Breast epithelium (tissue), 4 donors: ENCODE measurements around the gene CHST5. TPM values are rescaled to one million over a fixed set of nuclear protein-coding genes. Genes with fewer than 3 reads are reported as not detected.

ENCODE experiments used
- DNase-seq, 2 donors: peaks; one replicate each; pipeline ENCODE4 v3.0.0-alpha.2; 2019; ENCODE audit warnings: low spot score in 2 of 2
- H3K27ac ChIP-seq, 2 donors: fragments of 200-600 bp; sonication (generic) in 1 of 2; one replicate each; pipeline ENCODE4 v1.5.1; 2016 to 2019; ENCODE audit warnings: mild to moderate bottlenecking in 1 of 2
- H3K27me3 ChIP-seq, 2 donors: fragments of 200-600 bp; sonication (generic) in 1 of 2; one replicate each; pipeline versions ENCODE4 v1.5.1 to v1.6.0; 2017 to 2019; ENCODE audit warnings: control low read depth in 1 of 2, mild to moderate bottlenecking in 1 of 2
- H3K36me3 ChIP-seq: fragments of 200-600 bp; one replicate; pipeline ENCODE4 v1.5.1; 2019
- H3K4me1 ChIP-seq, 2 donors: fragments of 200-600 bp; sonication (generic); one replicate each; pipeline ENCODE4 v1.5.1; 2016 to 2019; ENCODE audit warnings: control low read depth in 1 of 2
- H3K4me3 ChIP-seq, 3 donors: fragments of 200-600 bp; sonication (generic); 1 replicate in 2 of 3; 2 replicates in 1 of 3; pipeline ENCODE4 v1.5.1; 2016 to 2019; ENCODE audit warnings: mild to moderate bottlenecking in 3 of 3, moderate library complexity in 2 of 3
- H3K9me3 ChIP-seq, 2 donors: fragments of 200-600 bp; sonication (generic) in 1 of 2; one replicate each; pipeline ENCODE4 v1.5.1; 2016 to 2019; ENCODE audit warnings: control low read depth in 1 of 2
- CTCF ChIP-seq, 3 donors: fragments of 450-650 bp; IDR thresholded peaks; one replicate each; pipeline ENCODE4 v1.5.1; 2016 to 2017; ENCODE audit warnings: antibody characterized with exemption in 3 of 3, mild to moderate bottlenecking in 3 of 3, moderate library complexity in 3 of 3
- POLR2A ChIP-seq: fragments of 450-650 bp; IDR thresholded peaks from one replicate; pipeline ENCODE4 v1.6.1; 2016; ENCODE audit warnings: antibody characterized with exemption, mild to moderate bottlenecking, moderate library complexity
- POLR2AphosphoS5 ChIP-seq, 3 donors: sonication (generic); formaldehyde crosslinking; IDR thresholded peaks; one replicate each; pipeline ENCODE4 v1.6.1; 2017; ENCODE audit warnings: antibody characterized with exemption in 3 of 3
- intact Hi-C: fragments of 100-400 bp; cut with DNase I; formaldehyde crosslinking; loops from one replicate; pipeline ENCODE4 v1.15.1; 2023; ENCODE audit warnings: low total_unique reads
- total RNA-seq, 3 donors: library from RNA; depleted of rRNA; stranded (reverse); fragments of >200 nt; gene quantifications; one replicate each; pipeline ENCODE4 v1.1.0, GENCODE V29; 2016

Gene CHST5
- total RNA-seq, 3 donors from 2014 or later, result 0.15 to 0.33 TPM; not detected in 1

DNA sequence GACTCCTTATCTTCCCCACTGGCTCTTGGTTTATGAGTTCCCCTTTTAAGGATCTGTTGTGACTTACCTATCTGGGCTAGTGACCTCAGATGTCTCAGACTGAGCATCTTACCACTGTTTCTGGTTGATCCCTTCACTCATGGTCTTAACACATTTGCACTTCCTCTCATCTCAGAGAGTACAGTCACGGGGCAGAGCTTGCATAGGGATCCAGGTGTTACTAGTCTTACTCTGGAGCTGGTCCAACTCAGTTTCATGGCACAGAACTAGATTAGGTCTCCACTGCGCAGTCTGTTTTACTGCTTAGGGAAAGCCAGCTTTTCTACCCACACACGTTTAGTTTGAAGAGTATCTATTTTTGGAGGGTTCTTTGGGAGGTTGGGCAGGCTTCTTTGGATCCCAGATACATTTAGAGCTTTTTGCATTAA lies 40.5 kb upstream of the CHST5 start:
- Histone ChIP-seq H3K9me3 (no peaks in the 10 kb centered on the region), H3K36me3 (peaks cover 6% of the 10 kb centered on the region), H3K27ac (no peak overlapping the region), H3K4me1 (no peaks in the 10 kb centered on the region), H3K4me3 (no peak overlapping the region), H3K27me3 (no peaks in the 10 kb centered on the region)
- DNase-seq, result no peak
- TF ChIP-seq POLR2A (no peak), POLR2AphosphoS5 (IDR thresholded peaks at IDR 0.05) (no peak), CTCF (IDR thresholded peaks at IDR 0.05) (no peak)
- intact Hi-C loops, result no loop called here

DNA sequence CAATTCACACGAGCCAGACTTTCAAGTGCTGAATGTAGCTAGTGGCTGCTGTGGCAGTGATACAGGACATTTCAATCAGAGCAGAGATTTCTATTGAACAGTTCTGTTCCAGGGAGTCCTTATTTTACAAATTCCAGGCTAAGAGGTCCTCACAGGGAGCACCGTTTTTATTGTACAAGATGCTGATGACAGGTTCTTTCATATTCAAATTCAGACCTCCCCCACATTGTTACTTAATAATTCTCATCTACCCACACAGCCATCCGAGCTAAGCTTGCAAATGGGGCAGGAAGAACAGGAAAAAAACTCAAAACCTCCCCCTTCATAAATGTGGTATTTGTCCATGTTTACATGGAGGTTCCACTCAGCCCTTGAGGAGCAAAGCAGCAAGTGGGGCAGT lies 40.0 kb upstream of the CHST5 start:
- intact Hi-C loops, result no loop called here
- peaks cover 6% of the 10 kb centered on the region for H3K36me3 ChIP-seq
- no peak for TF ChIP-seq CTCF (IDR thresholded peaks at IDR 0.05)
- no peak for TF ChIP-seq POLR2A
- TF ChIP-seq POLR2AphosphoS5 (IDR thresholded peaks at IDR 0.05), result no peak
- no peaks in the 10 kb centered on the region for H3K4me1 ChIP-seq
- no peak overlapping the region for H3K27ac ChIP-seq
- no peaks in the 10 kb centered on the region for H3K9me3 ChIP-seq
- H3K27me3 ChIP-seq, result no peaks in the 10 kb centered on the region
- no peak for DNase-seq
- H3K4me3 ChIP-seq, result no peak overlapping the region

DNA sequence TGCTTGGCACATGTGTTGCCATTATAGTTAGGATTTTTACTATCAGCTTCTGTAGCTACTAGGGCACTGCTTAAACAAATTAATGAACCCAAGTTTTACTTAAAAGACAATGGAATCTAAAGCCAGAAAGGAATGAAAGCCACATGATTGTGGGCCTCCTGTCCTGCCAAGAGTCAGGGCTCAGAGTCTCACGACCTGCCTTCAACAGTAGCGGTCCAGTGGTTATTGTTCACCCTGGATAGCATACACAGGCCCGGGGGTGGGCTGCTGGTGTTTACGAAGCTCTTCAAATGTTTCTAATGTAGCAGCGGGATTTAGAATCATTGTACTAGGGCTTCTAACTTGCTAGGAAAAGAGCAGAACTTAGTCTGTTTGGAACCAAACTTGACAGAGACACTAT lies 38.0 kb upstream of the CHST5 start:
- peaks cover 6% of the 10 kb centered on the region for H3K36me3 ChIP-seq
- TF ChIP-seq POLR2A (no peak), POLR2AphosphoS5 (IDR thresholded peaks at IDR 0.05) (no peak), CTCF (IDR thresholded peaks at IDR 0.05) (no peak)
- H3K9me3 ChIP-seq, result no peaks in the 10 kb centered on the region
- DNase-seq, result no peak
- intact Hi-C loops, result no loop called here
- no peak overlapping the region for H3K4me3 ChIP-seq
- no peaks in the 10 kb centered on the region for H3K27me3 ChIP-seq
- H3K4me1 ChIP-seq, result no peaks in the 10 kb centered on the region
- H3K27ac ChIP-seq, result no peak overlapping the region

- peaks cover 6% of the 10 kb centered on the region for H3K36me3 ChIP-seq
- intact Hi-C loops, result no loop called here
- H3K27me3 ChIP-seq, result no peaks in the 10 kb centered on the region
- no peak overlapping the region for H3K27ac ChIP-seq
- H3K4me3 ChIP-seq, result no peak overlapping the region
- no peaks in the 10 kb centered on the region for H3K4me1 ChIP-seq
- TF ChIP-seq POLR2AphosphoS5 (IDR thresholded peaks at IDR 0.05) (no peak), POLR2A (no peak), CTCF (IDR thresholded peaks at IDR 0.05) (no peak)
- no peaks in the 10 kb centered on the region for H3K9me3 ChIP-seq
- DNase-seq, result no peak
Observed at GRCh38 chr16:75572864-75573542, 37.1 kb upstream of the CHST5 start.

DNA sequence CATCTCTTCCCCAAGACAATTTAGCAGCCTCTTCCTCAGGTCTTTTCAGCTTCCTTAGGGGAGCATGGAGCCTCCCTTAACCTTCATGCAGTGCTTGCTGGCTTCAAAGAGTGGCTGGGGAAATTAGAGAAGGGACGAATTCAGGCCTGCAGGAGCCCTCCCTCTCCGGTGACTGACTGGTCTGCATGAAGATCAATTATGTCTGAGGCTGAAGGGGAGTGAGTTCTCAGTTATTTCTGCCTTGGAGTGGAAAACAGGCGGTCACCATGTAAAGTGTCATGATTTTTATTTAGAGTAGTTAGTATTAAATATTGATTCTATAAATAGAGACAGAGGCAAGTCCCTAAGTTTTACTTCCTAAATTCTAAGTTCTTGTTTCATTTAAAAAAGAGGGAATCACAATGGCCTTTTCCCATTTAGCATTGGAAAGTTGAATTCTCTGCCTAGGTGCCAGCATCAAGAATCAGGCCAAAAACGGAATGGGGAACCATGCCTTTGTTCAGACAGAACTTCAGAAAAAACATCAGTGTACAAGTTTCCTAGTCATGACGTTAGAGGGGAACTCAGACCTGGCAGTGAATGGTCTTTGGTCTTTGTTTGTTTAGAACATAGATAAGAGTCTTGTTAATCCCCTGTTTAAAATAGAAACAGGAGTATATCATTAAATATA lies 34.6 kb upstream of the CHST5 start:
- H3K4me3 ChIP-seq, result no peak overlapping the region
- H3K27ac ChIP-seq, result no peak overlapping the region
- peaks cover 6% of the 10 kb centered on the region for H3K36me3 ChIP-seq
- no peaks in the 10 kb centered on the region for H3K9me3 ChIP-seq
- intact Hi-C loops, result no loop called here
- TF ChIP-seq POLR2AphosphoS5 (IDR thresholded peaks at IDR 0.05) (no peak), CTCF (IDR thresholded peaks at IDR 0.05) (no peak), POLR2A (no peak)
- no peaks in the 10 kb centered on the region for H3K27me3 ChIP-seq
- peaks cover 0 to 11% of the 10 kb centered on the region in 2 donors for H3K4me1 ChIP-seq
- no peak for DNase-seq
